ENCODE data around the gene GPATCH8. TPM values are rescaled to one million over a fixed set of nuclear protein-coding genes. Genes with fewer than 3 reads are reported as not detected.

GPATCH8 gene
- total and polyA plus RNA-seq, 2 experiments from 2014 or later = 34.7 to 38.7 TPM

- Histone ChIP-seq H3K27ac (no peak overlapping the region), H3K27me3 (no peaks in the 10 kb centered on the region), H3K36me3 (no peaks in the 10 kb centered on the region), H3K4me1 (ENCODE audit: low read depth) (no peaks in the 10 kb centered on the region), H3K9me3 (ENCODE audit: low read depth) (no peaks in the 10 kb centered on the region), H3K4me3 (peak overlapping the region; percentile 21)
- DNase-seq (ENCODE audit: low read depth in 1 of 2, low spot score in 1 of 2) = no peak
- no peak for TF ChIP-seq CTCF (IDR thresholded peaks at IDR 0.05; ENCODE audit: low read depth, low read length)
Observed at GRCh38 chr17:44352828-44353671, 150.2 kb downstream of the GPATCH8 start.

GRCh38 chr17:44351961-44352827, 151.0 kb downstream of the GPATCH8 start:
- no peak overlapping the region for H3K27ac ChIP-seq
- H3K4me3 ChIP-seq = no peak overlapping the region
- no peaks in the 10 kb centered on the region for H3K36me3 ChIP-seq
- DNase-seq (ENCODE audit: low read depth in 1 of 2, low spot score in 1 of 2) = no peak
- no peaks in the 10 kb centered on the region for H3K27me3 ChIP-seq
- no peaks in the 10 kb centered on the region for H3K4me1 ChIP-seq (ENCODE audit: low read depth)
- no peak for TF ChIP-seq CTCF (IDR thresholded peaks at IDR 0.05; ENCODE audit: low read depth, low read length)
- H3K9me3 ChIP-seq (ENCODE audit: low read depth) = no peaks in the 10 kb centered on the region

- no peaks in the 10 kb centered on the region for H3K36me3 ChIP-seq
- no peak overlapping the region for H3K4me3 ChIP-seq
- TF ChIP-seq CTCF (IDR thresholded peaks at IDR 0.05; ENCODE audit: low read depth, low read length) = no peak
- no peaks in the 10 kb centered on the region for H3K27me3 ChIP-seq
- no peaks in the 10 kb centered on the region for H3K4me1 ChIP-seq (ENCODE audit: low read depth)
- H3K27ac ChIP-seq = no peak overlapping the region
- DNase-seq (ENCODE audit: low read depth in 1 of 2, low spot score in 1 of 2) = no peak
- H3K9me3 ChIP-seq (ENCODE audit: low read depth) = no peaks in the 10 kb centered on the region
Observed at GRCh38 chr17:44351464-44351863, 151.7 kb downstream of the GPATCH8 start.

- peak; percentile 75 for TF ChIP-seq CTCF (IDR thresholded peaks at IDR 0.05; ENCODE audit: low read depth, low read length)
- Histone ChIP-seq H3K36me3 (no peaks in the 10 kb centered on the region), H3K4me1 (ENCODE audit: low read depth) (no peaks in the 10 kb centered on the region), H3K27ac (no peak overlapping the region), H3K9me3 (ENCODE audit: low read depth) (no peaks in the 10 kb centered on the region), H3K4me3 (no peak overlapping the region), H3K27me3 (no peaks in the 10 kb centered on the region)
- peak; percentile 62 to 77 for DNase-seq (ENCODE audit: low read depth in 1 of 2, low spot score in 1 of 2)
Observed at GRCh38 chr17:44350733-44351226, 152.4 kb downstream of the GPATCH8 start.

- Histone ChIP-seq H3K27me3 (no peaks in the 10 kb centered on the region), H3K9me3 (ENCODE audit: low read depth) (no peaks in the 10 kb centered on the region), H3K4me1 (ENCODE audit: low read depth) (no peaks in the 10 kb centered on the region), H3K36me3 (no peaks in the 10 kb centered on the region), H3K27ac (no peak overlapping the region), H3K4me3 (no peak overlapping the region)
- DNase-seq (ENCODE audit: low read depth in 1 of 2, low spot score in 1 of 2) = no peak
- no peak for TF ChIP-seq CTCF (IDR thresholded peaks at IDR 0.05; ENCODE audit: low read depth, low read length)
Observed at GRCh38 chr17:44349553-44350070, 153.6 kb downstream of the GPATCH8 start.

Measured in cardiac muscle cell (in vitro differentiated cells and primary cell).